GM20431 (cell line): ENCODE results near the gene ANKRD16.
"Not testable (repeated sequence)": the region's sequence is repeated elsewhere in the genome, so short reads cannot be mapped to it uniquely, and the experiment has no call there.

Source experiments
- in situ Hi-C: fragments of 300-500 bp; cut with MseI, MboI; formaldehyde crosslinking; loops from one replicate; pipeline ENCODE4 v1.15.0; 2020; ENCODE audit warnings: low sequenced_read_pairs; ENCODE audit not compliant: unreplicated experiment

ANKRD16 gene

GRCh38 chr10:5843686-5844344 is 45.9 kb downstream of the ANKRD16 start:
- in situ Hi-C loops: no loop called here

- in situ Hi-C loops: no loop called here
These were observed 47.7 kb downstream of the ANKRD16 start for GRCh38 chr10:5841965-5842364.

- in situ Hi-C loops: no loop called here
These were observed 49.1 kb downstream of the ANKRD16 start for GRCh38 chr10:5840314-5841307.

GRCh38 chr10:5836181-5836580 is 53.5 kb downstream of the ANKRD16 start:
- in situ Hi-C loops: not testable (repeated sequence)

- in situ Hi-C loops: no loop called here
These were observed 54.1 kb downstream of the ANKRD16 start for GRCh38 chr10:5835446-5836095.

- in situ Hi-C loops: no loop called here
These were observed 55.9 kb downstream of the ANKRD16 start for GRCh38 chr10:5833814-5834213.

GRCh38 chr10:5832946-5833345 is 56.7 kb downstream of the ANKRD16 start:
- in situ Hi-C loops: no loop called here

GRCh38 chr10:5831446-5831782 is 58.3 kb downstream of the ANKRD16 start:
- in situ Hi-C loops: no loop called here

- in situ Hi-C loops: no loop called here
These were observed 58.9 kb downstream of the ANKRD16 start for GRCh38 chr10:5830629-5831445.

- in situ Hi-C loops: no loop called here
These were observed 60.4 kb downstream of the ANKRD16 start for GRCh38 chr10:5829267-5829666.

GRCh38 chr10:5828725-5829124 is 61.0 kb downstream of the ANKRD16 start:
- in situ Hi-C loops: no loop called here

GRCh38 chr10:5827841-5828240 is 61.9 kb downstream of the ANKRD16 start:
- in situ Hi-C loops: no loop called here

- in situ Hi-C loops: not testable (repeated sequence)
These were observed 63.2 kb downstream of the ANKRD16 start for GRCh38 chr10:5826511-5826910.

- in situ Hi-C loops: no loop called here
These were observed 70.8 kb downstream of the ANKRD16 start for GRCh38 chr10:5818894-5819293.

- in situ Hi-C loops: no loop called here
These were observed 71.7 kb downstream of the ANKRD16 start for GRCh38 chr10:5818048-5818331.

GRCh38 chr10:5817322-5818047 is 72.2 kb downstream of the ANKRD16 start:
- in situ Hi-C loops: no loop called here

- in situ Hi-C loops: no loop called here
These were observed 73.5 kb downstream of the ANKRD16 start for GRCh38 chr10:5816170-5816569.

GRCh38 chr10:5814110-5815107 is 75.3 kb downstream of the ANKRD16 start:
- in situ Hi-C loops: no loop called here
